Stomach (tissue), 9 donors: ENCODE measurements around the gene OXCT1. TPM values are rescaled to one million over a fixed set of nuclear protein-coding genes. Genes with fewer than 3 reads are reported as not detected.
"Not testable (repeated sequence)": the region's sequence is repeated elsewhere in the genome, so short reads cannot be mapped to it uniquely, and the experiment has no call there.

Experiments used
- DNase-seq, 2 donors: peaks; one replicate each; pipeline versions ENCODE4 v3.0.0 to v3.0.0-alpha.2; 2013 to 2019
- H3K27ac ChIP-seq, 5 donors: fragments of 200-600 bp in 4 of 5; sonication (generic) in 4 of 5; one replicate each; pipeline ENCODE4 v1.5.1; 2013 to 2019; ENCODE audit warnings: mild to moderate bottlenecking in 1 of 5, moderate library complexity in 1 of 5
- H3K27me3 ChIP-seq, 3 donors: fragments of 200-600 bp; sonication (generic); one replicate each; pipeline ENCODE4 v1.5.1; 2017 to 2019; ENCODE audit warnings: mixed run types in 1 of 3
- H3K36me3 ChIP-seq, 4 donors: fragments of 200-600 bp; sonication (generic); 1 replicate in 3 of 4; 2 replicates in 1 of 4; pipeline ENCODE4 v1.5.1; 2016 to 2019
- H3K4me1 ChIP-seq, 4 donors: fragments of 200-600 bp; sonication (generic); one replicate each; pipeline ENCODE4 v1.5.1; 2016 to 2019
- H3K4me3 ChIP-seq, 4 donors: fragments of 200-600 bp; sonication (generic) in 3 of 4; one replicate each; pipeline ENCODE4 v1.5.1; 2016 to 2019; ENCODE audit warnings: mild to moderate bottlenecking in 1 of 4
- H3K9me3 ChIP-seq, 4 donors: fragments of 200-600 bp; sonication (generic); one replicate each; pipeline ENCODE4 v1.5.1; 2016 to 2019
- CTCF ChIP-seq, 7 experiments: fragments of 450-650 bp in 4 of 7; fragments of 200-600 bp in 3 of 7; sonication (generic) in 3 of 7; IDR thresholded peaks; one replicate each; pipeline ENCODE4 v1.5.1; 2016 to 2019; ENCODE audit warnings: antibody characterized with exemption in 7 of 7, control low read depth in 2 of 7, mild to moderate bottlenecking in 1 of 7
- EP300 ChIP-seq: sonication (generic); formaldehyde crosslinking; IDR thresholded peaks from one replicate; pipeline ENCODE4 v1.6.1; 2017; ENCODE audit warnings: antibody characterized with exemption
- POLR2A ChIP-seq, 4 donors: fragments of 450-650 bp; IDR thresholded peaks; one replicate each; pipeline ENCODE4 v1.6.1; 2016; ENCODE audit warnings: antibody characterized with exemption in 4 of 4, control low read depth in 2 of 4, mild to moderate bottlenecking in 1 of 4, moderate library complexity in 1 of 4
- POLR2AphosphoS5 ChIP-seq, 3 donors: sonication (generic); formaldehyde crosslinking; IDR thresholded peaks; one replicate each; pipeline ENCODE4 v1.6.1; 2016; ENCODE audit warnings: antibody characterized with exemption in 3 of 3
- WGBS, 5 donors: extraction: QIAGEN DNeasy Blood & Tissue Kit in 3 of 5; methylation state at CpG; one replicate each; pipeline versions ENCODE4 v1.1.5 to v1.1.7; 2013 to 2018; 5-methylcytosine and 5-hydroxymethylcytosine counted together
- intact Hi-C: fragments of 100-400 bp; cut with DNase I; formaldehyde crosslinking; loops from one replicate; pipeline ENCODE4 v1.15.1; 2023; ENCODE audit warnings: low total_unique reads
- polyA plus RNA-seq, 3 donors: library from polyadenylated mRNA; stranded (reverse); fragments of 200-250 nt; gene quantifications; one replicate each; pipeline ENCODE4 v1.2.3, GENCODE V29; 2013
- total RNA-seq, 5 donors: library from RNA; depleted of rRNA; stranded (reverse); fragments of >200 nt; gene quantifications; one replicate each; pipeline versions ENCODE4 v1.1.0 to v1.2.3, GENCODE V29; 2014 to 2016
- donor health status: healthy with polysubstance abuse.
- donor health status: Bipolar disorder and iron deficiency.
- donor health status: healthy.

OXCT1 gene
- total and polyA plus RNA-seq, 8 donors: 4.1 to 33.3 (median 14.8) TPM

- Histone ChIP-seq H3K36me3 (peaks cover 0 to 22% (median 5%) of the 10 kb centered on the region in 4 donors), H3K9me3 (no peaks in the 10 kb centered on the region), H3K4me3 (no peak overlapping the region), H3K4me1 (no peaks in the 10 kb centered on the region), H3K27me3 (no peaks in the 10 kb centered on the region), H3K27ac (no peak overlapping the region)
- intact Hi-C loops: no loop called here
- WGBS, 5 donors: 91 to 99% (median 95%) methylated on average over 4 of the region's 4 CpGs
- no peak for DNase-seq
- TF ChIP-seq EP300 (no peak), POLR2A (IDR thresholded peaks at IDR 0.05) (no peak), POLR2AphosphoS5 (IDR thresholded peaks at IDR 0.05) (no peak)
Observed at GRCh38 chr5:41728281-41728680, 141.9 kb downstream of the OXCT1 start.

- Histone ChIP-seq H3K4me1 (no peaks in the 10 kb centered on the region), H3K27ac (no peak overlapping the region), H3K9me3 (no peaks in the 10 kb centered on the region), H3K27me3 (no peaks in the 10 kb centered on the region), H3K4me3 (no peak overlapping the region), H3K36me3 (no peaks in the 10 kb centered on the region)
- WGBS, 5 donors: 65 to 78% (median 75%) methylated on average over 3 of the region's 3 CpGs
- TF ChIP-seq EP300 (no peak), POLR2A (IDR thresholded peaks at IDR 0.05) (no peak), CTCF (IDR thresholded peaks at IDR 0.05) (no peak), POLR2AphosphoS5 (IDR thresholded peaks at IDR 0.05) (no peak)
- DNase-seq: no peak
- intact Hi-C loops: no loop called here
Observed at GRCh38 chr5:41722359-41722950, 147.8 kb downstream of the OXCT1 start.

- Histone ChIP-seq H3K9me3 (peaks cover 0 to 9% (median 7%) of the 10 kb centered on the region in 4 donors), H3K27me3 (no peaks in the 10 kb centered on the region), H3K4me1 (no peaks in the 10 kb centered on the region), H3K36me3 (no peaks in the 10 kb centered on the region), H3K4me3 (no peak overlapping the region), H3K27ac (no peak overlapping the region)
- DNase-seq: no peak
- intact Hi-C loops: no loop called here
- WGBS, 5 donors: 61 to 74% (median 67%) methylated on average over 2 of the region's 2 CpGs
- TF ChIP-seq POLR2AphosphoS5 (IDR thresholded peaks at IDR 0.05): no peak
- no peak for TF ChIP-seq CTCF (IDR thresholded peaks at IDR 0.05)
- TF ChIP-seq EP300: no peak
- TF ChIP-seq POLR2A (IDR thresholded peaks at IDR 0.05): no peak
Observed at GRCh38 chr5:41721516-41721915, 148.7 kb downstream of the OXCT1 start.

DNA sequence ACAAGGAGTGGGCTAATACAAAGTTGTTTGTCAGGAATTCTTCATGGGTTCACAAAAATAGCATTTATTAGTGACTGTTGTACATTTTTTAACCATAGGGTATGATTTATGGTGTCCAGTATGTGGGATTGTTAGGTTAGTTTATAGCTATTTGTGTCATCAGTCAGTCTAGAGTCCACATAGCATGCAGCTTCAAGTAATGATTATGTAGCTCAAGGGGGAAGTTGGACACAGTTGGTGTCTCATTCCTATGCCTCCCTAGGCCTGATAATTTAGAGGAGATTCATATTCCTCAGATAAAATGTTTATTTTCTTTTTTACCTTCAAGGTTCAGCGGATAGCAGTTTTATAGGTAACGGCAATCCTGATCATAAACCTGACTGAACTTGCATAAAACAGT lies 153.8 kb downstream of the OXCT1 start:
- Histone ChIP-seq H3K27me3 (no peaks in the 10 kb centered on the region), H3K4me3 (no peak overlapping the region), H3K4me1 (no peaks in the 10 kb centered on the region), H3K36me3 (no peaks in the 10 kb centered on the region), H3K9me3 (peaks cover 0 to 32% (median 19%) of the 10 kb centered on the region in 4 donors), H3K27ac (no peak overlapping the region)
- no peak for DNase-seq
- 91 to 98% (median 95%) methylated on average over 2 of the region's 2 CpGs for WGBS, 5 donors
- TF ChIP-seq EP300: no peak
- TF ChIP-seq CTCF (IDR thresholded peaks at IDR 0.05): no peak
- TF ChIP-seq POLR2AphosphoS5 (IDR thresholded peaks at IDR 0.05): no peak
- no peak for TF ChIP-seq POLR2A (IDR thresholded peaks at IDR 0.05)
- intact Hi-C loops: no loop called here

- peaks cover 0 to 32% (median 19%) of the 10 kb centered on the region in 4 donors for H3K9me3 ChIP-seq
- H3K4me1 ChIP-seq, H3K36me3 ChIP-seq, H3K27ac ChIP-seq, intact Hi-C loops, H3K27me3 ChIP-seq, H3K4me3 ChIP-seq, DNase-seq: not testable (repeated sequence)
Observed at GRCh38 chr5:41714446-41714845, 155.8 kb downstream of the OXCT1 start.
